GM12878 (cell line): ENCODE results near the gene NRXN3. TPM values are rescaled to one million over a fixed set of nuclear protein-coding genes. Genes with fewer than 3 reads are reported as not detected.

Experiments used
- ATAC-seq: fragments of 200-7000 bp; cut with Tn5 transposase; 3 replicates; pipeline ENCODE4 v1.9.1; 2020; ENCODE audit warnings: mild to moderate bottlenecking, moderate library complexity
- BruUV-seq: library from RNA; stranded (reverse); fragments of 400-500 nt; replicated peaks from 2 replicates; lab custom pipeline; 2021; lab: Mats Ljungman, UMichigan
- CTCF ChIA-PET: fragments of 300-600 bp; sonication (Branson Sonifier 250); formaldehyde crosslinking; extraction: SDS; loops from one replicate; lab custom pipeline; 2021; ENCODE audit warnings: inconsistent platforms; lab: Yijun Ruan, JAX
- POLR2A ChIA-PET: fragments of 350-600 bp; formaldehyde crosslinking; extraction: SDS; loops from one replicate; lab custom pipeline; 2021; ENCODE audit warnings: inconsistent platforms; lab: Charles Lee
- RAD21 ChIA-PET: fragments of 300-600 bp; sonication (Branson Sonifier 250); formaldehyde crosslinking; loops from one replicate; lab custom pipeline; 2023; ENCODE audit warnings: antibody characterized with exemption; ENCODE audit not compliant: unreplicated experiment; lab: Charles Lee
- SMC1A ChIA-PET: fragments of 300-600 bp; sonication (Branson Sonifier 250); formaldehyde crosslinking; loops from one replicate; lab custom pipeline; 2023; ENCODE audit not compliant: unreplicated experiment, uncharacterized antibody; lab: Charles Lee
- DNase-seq: peaks from one replicate; pipeline ENCODE4 v3.0.0-alpha.2; 2011; ENCODE audit warnings: low read depth, low spot score
- FAIRE-seq: peaks from 3 replicates; lab custom pipeline; 2011; peaks lifted over from hg19 to GRCh38; lab: Jason Lieb, UNC
- H2AFZ ChIP-seq: 2 replicates; pipeline ENCODE4 v1.6.0; 2011; ENCODE audit warnings: low read depth, low read length, control low read depth; ENCODE audit not compliant: control insufficient read depth
- H3K27ac ChIP-seq: 2 replicates; pipeline ENCODE4 v1.5.1; 2011; ENCODE audit warnings: control low read depth; ENCODE audit not compliant: control insufficient read depth, insufficient read depth
- H3K27me3 ChIP-seq, 2 experiments: replicated peaks in 1 of 2; 2 replicates each; pipeline versions ENCODE4 v1.6.0 to v1.6.1; 2011; ENCODE audit warnings: low read length in 1 of 2; ENCODE audit not compliant: control insufficient read depth in 2 of 2, insufficient read depth in 2 of 2
- H3K36me3 ChIP-seq, 2 experiments: 2 replicates each; pipeline ENCODE4 v1.5.1; 2011; ENCODE audit warnings: low read length in 1 of 2; ENCODE audit not compliant: control insufficient read depth in 2 of 2, insufficient read depth in 2 of 2
- H3K4me1 ChIP-seq: 2 replicates; pipeline ENCODE4 v1.6.1; 2011; ENCODE audit warnings: mild to moderate bottlenecking, low read length, moderate library complexity, mixed read lengths; ENCODE audit not compliant: control insufficient read depth, insufficient read depth
- H3K4me2 ChIP-seq: 2 replicates; pipeline ENCODE4 v1.6.0; 2011; ENCODE audit warnings: control low read depth; ENCODE audit not compliant: control insufficient read depth, insufficient read depth
- H3K4me3 ChIP-seq: fragments of 200-600 bp; sonication (generic); 2 replicates; pipeline ENCODE4 v1.5.1; 2016
- H3K79me2 ChIP-seq: 2 replicates; pipeline ENCODE4 v1.6.0; 2011; ENCODE audit warnings: low read length; ENCODE audit not compliant: control insufficient read depth, insufficient read depth
- H3K9ac ChIP-seq: 2 replicates; pipeline ENCODE4 v1.8.0; 2011; ENCODE audit warnings: low read length, control low read depth, mixed read lengths; ENCODE audit not compliant: control insufficient read depth, insufficient read depth
- H3K9me3 ChIP-seq: replicated peaks from 3 replicates; pipeline ENCODE4 v1.5.1; 2011; ENCODE audit warnings: mild to moderate bottlenecking, low read length; ENCODE audit not compliant: control insufficient read depth, insufficient read depth
- H4K20me1 ChIP-seq: 2 replicates; pipeline ENCODE4 v1.6.0; 2011; ENCODE audit not compliant: control insufficient read depth, insufficient read depth
- BHLHE40 ChIP-seq, 2 experiments: fragments of 450-650 bp in 1 of 2; IDR thresholded peaks; 2 replicates each; pipeline ENCODE4 v1.6.1; 2011 to 2017; ENCODE audit warnings: low read depth in 2 of 2, borderline replicate concordance in 1 of 2, improper control_type of control experiment in 1 of 2, low read length in 1 of 2, mild to moderate bottlenecking in 1 of 2
- BRCA1 ChIP-seq: IDR thresholded peaks from 2 replicates; pipeline ENCODE4 v1.6.1; 2011; ENCODE audit warnings: low read depth, low read length, improper control_type of control experiment
- CHD1 ChIP-seq: IDR thresholded peaks from 2 replicates; pipeline ENCODE4 v1.6.1; 2012; ENCODE audit warnings: low read depth, low read length, improper control_type of control experiment
- JUND ChIP-seq: IDR thresholded peaks from 2 replicates; pipeline ENCODE4 v1.6.1; 2012; ENCODE audit warnings: low read depth, mild to moderate bottlenecking, low read length, improper control_type of control experiment, moderate library complexity
- MEF2A ChIP-seq: IDR thresholded peaks from 2 replicates; pipeline ENCODE4 v1.6.1; 2011; ENCODE audit warnings: low read depth, mild to moderate bottlenecking, low read length, moderate library complexity; ENCODE audit not compliant: insufficient read depth
- NFXL1 ChIP-seq: fragments of 450-650 bp; IDR thresholded peaks from 2 replicates; pipeline ENCODE4 v1.6.1; 2017; ENCODE audit warnings: antibody characterized with exemption, mild to moderate bottlenecking, borderline replicate concordance
- PAX5 ChIP-seq: IDR thresholded peaks from 2 replicates; pipeline ENCODE4 v1.6.1; 2011; ENCODE audit warnings: low read depth, low read length, borderline replicate concordance
- RFX5 ChIP-seq: IDR thresholded peaks from 2 replicates; pipeline ENCODE4 v1.6.1; 2011; ENCODE audit warnings: low read depth, low read length, improper control_type of control experiment
- SREBF2 ChIP-seq: IDR thresholded peaks from 2 replicates; pipeline ENCODE4 v1.6.1; 2012; ENCODE audit warnings: mild to moderate bottlenecking, low read length
- STAT1 ChIP-seq: fragments of 450-650 bp; conservative IDR thresholded peaks from 2 replicates; pipeline ENCODE4 v1.6.1; 2014; ENCODE audit warnings: antibody characterized with exemption, mild to moderate bottlenecking
- TCF12 ChIP-seq: IDR thresholded peaks from 2 replicates; pipeline ENCODE4 v1.6.1; 2011; ENCODE audit warnings: low read depth, mild to moderate bottlenecking, low read length
- WRNIP1 ChIP-seq: IDR thresholded peaks from 2 replicates; pipeline ENCODE4 v1.6.1; 2011; ENCODE audit warnings: low read depth, low read length, improper control_type of control experiment, borderline replicate concordance
- in situ Hi-C: fragments of 300-500 bp; cut with MboI; formaldehyde crosslinking; loops from 9 replicates; pipeline ENCODE4 v1.14.3; 2018; ENCODE audit warnings: mixed read lengths
- intact Hi-C: fragments of 100-400 bp; cut with micrococcal nuclease; formaldehyde crosslinking; loops from one replicate; pipeline ENCODE4 v1.14.2; 2022; ENCODE audit not compliant: unreplicated experiment
- polyA plus RNA-seq, 11 experiments: library from polyadenylated mRNA; depleted of rRNA in 4 of 11; unstranded in 6 of 11; stranded (reverse) in 5 of 11; fragments of >200 nt; fragmentation: Nextera tagmentation in 4 of 11; fragmentation: Illumina TruSeq in 1 of 11; extraction: Ambion mirVana in 4 of 11; extraction: Trizol in 1 of 11; gene quantifications; 1 replicate in 1 of 11; 2 replicates in 10 of 11; pipeline versions ENCODE4 v1.2.1 to v1.2.3, GENCODE V29; 2011 to 2016; ENCODE audit warnings: inconsistent platforms in 2 of 11, missing spikeins in 2 of 11, low read depth in 1 of 11
- total RNA-seq, 4 experiments: library from RNA; depleted of rRNA in 3 of 4; stranded (reverse); fragments of >200 nt in 3 of 4; fragmentation: Illumina TruSeq in 1 of 4; extraction: Trizol in 1 of 4; gene quantifications; 2 replicates each; pipeline versions ENCODE4 v1.2.1 to v1.2.3, GENCODE V29; 2013 to 2021
- TF ChIP-seq, protein P1 (sequence below): fragments of 450-650 bp; conservative IDR thresholded peaks from 2 replicates; pipeline ENCODE4 v1.6.1; 2017; ENCODE audit warnings: mild to moderate bottlenecking, moderate library complexity
- TF ChIP-seq, protein P2 (sequence below): IDR thresholded peaks from 2 replicates; pipeline ENCODE4 v1.6.1; 2011; ENCODE audit warnings: borderline replicate concordance, low read depth, mild to moderate bottlenecking, moderate library complexity, low read length; ENCODE audit not compliant: insufficient read depth, poor library complexity, severe bottlenecking
- TF ChIP-seq, protein P3 (sequence below): IDR thresholded peaks from 2 replicates; pipeline ENCODE4 v1.6.1; 2012; ENCODE audit warnings: mild to moderate bottlenecking, low read depth, low read length

The NRXN3 gene
- total and polyA plus RNA-seq, 10 of the 15 experiments (the other 5 are each of a cell fraction or from before 2014, with no cell fraction given) = 0.52 to 3.3 (median 1.4) TPM

DNA sequence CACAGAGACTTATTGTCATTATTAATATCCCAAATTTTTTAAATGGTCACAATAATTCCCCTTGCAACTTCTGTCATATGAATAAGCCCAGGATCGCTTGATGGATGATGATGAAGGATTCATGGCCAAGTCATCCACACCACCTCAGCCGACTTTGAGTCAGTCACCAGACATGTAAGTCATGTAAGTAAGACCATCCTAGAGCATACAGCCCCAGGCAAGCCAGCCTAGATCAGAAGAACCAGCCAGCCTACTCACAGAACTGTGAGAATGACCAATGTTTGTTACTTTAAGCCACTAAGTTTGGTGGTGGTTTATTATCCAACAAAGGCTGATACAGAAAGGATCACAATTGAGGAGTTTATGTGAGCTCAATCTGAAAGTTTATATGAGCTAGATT is 341.8 kb downstream of the NRXN3 start (continued):
- TF ChIP-seq TCF12 (no peak), STAT1 (no peak), JUND (no peak), PAX5 (no peak), CHD1 (no peak), WRNIP1 (no peak), MEF2A (no peak), NFXL1 (no peak), RFX5 (no peak), SREBF2 (no peak), BHLHE40 (IDR thresholded peaks at IDR 0.05; ENCODE audit: borderline replicate concordance in 1 of 2, low read depth in 2 of 2, low read length in 1 of 2) (no peak)
- TF ChIP-seq, protein P1, sequence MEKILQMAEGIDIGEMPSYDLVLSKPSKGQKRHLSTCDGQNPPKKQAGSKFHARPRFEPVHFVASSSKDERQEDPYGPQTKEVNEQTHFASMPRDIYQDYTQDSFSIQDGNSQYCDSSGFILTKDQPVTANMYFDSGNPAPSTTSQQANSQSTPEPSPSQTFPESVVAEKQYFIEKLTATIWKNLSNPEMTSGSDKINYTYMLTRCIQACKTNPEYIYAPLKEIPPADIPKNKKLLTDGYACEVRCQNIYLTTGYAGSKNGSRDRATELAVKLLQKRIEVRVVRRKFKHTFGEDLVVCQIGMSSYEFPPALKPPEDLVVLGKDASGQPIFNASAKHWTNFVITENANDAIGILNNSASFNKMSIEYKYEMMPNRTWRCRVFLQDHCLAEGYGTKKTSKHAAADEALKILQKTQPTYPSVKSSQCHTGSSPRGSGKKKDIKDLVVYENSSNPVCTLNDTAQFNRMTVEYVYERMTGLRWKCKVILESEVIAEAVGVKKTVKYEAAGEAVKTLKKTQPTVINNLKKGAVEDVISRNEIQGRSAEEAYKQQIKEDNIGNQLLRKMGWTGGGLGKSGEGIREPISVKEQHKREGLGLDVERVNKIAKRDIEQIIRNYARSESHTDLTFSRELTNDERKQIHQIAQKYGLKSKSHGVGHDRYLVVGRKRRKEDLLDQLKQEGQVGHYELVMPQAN = no peak

DNA sequence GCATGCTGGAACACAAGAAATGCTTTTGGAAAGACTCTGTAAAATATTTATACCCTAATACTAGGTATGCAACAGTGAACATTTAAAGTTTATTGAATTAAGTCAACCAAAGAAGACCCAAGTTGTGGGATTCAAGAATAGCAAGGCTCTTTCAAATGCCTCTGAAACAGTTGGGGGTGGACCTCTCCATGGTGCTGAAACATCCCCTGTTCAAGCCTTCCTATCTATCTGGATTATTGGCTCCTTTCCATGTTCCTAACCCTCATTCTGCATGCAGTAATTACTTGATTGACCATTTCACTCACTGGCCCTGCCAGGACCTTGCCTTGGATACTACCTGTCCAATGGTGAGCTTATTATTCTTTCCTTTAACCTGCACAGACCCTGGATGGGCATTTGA is 349.7 kb downstream of the NRXN3 start:
- no peak overlapping the region for H3K27ac ChIP-seq
- no peaks in the 10 kb centered on the region for H3K9me3 ChIP-seq
- no peak overlapping the region for H3K4me2 ChIP-seq
- no peak overlapping the region for H3K9ac ChIP-seq
- no TSS peak for BruUV-seq
- POLR2A ChIA-PET = no interaction called here
- H3K27me3 ChIP-seq = no peaks in the 10 kb centered on the region
- H3K79me2 ChIP-seq = no peaks in the 10 kb centered on the region
- ATAC-seq = no peak
- in situ Hi-C loops = no loop called here
- CTCF ChIA-PET = no interaction called here
- RAD21 ChIA-PET = no interaction called here
- H3K4me1 ChIP-seq = no peaks in the 10 kb centered on the region
- TF ChIP-seq, protein P2, sequence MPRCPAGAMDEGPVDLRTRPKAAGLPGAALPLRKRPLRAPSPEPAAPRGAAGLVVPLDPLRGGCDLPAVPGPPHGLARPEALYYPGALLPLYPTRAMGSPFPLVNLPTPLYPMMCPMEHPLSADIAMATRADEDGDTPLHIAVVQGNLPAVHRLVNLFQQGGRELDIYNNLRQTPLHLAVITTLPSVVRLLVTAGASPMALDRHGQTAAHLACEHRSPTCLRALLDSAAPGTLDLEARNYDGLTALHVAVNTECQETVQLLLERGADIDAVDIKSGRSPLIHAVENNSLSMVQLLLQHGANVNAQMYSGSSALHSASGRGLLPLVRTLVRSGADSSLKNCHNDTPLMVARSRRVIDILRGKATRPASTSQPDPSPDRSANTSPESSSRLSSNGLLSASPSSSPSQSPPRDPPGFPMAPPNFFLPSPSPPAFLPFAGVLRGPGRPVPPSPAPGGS = no peak
- TF ChIP-seq BRCA1 (no peak), BHLHE40 (IDR thresholded peaks at IDR 0.05; ENCODE audit: borderline replicate concordance in 1 of 2, low read depth in 2 of 2, low read length in 1 of 2) (no peak)
- TF ChIP-seq, protein P3, sequence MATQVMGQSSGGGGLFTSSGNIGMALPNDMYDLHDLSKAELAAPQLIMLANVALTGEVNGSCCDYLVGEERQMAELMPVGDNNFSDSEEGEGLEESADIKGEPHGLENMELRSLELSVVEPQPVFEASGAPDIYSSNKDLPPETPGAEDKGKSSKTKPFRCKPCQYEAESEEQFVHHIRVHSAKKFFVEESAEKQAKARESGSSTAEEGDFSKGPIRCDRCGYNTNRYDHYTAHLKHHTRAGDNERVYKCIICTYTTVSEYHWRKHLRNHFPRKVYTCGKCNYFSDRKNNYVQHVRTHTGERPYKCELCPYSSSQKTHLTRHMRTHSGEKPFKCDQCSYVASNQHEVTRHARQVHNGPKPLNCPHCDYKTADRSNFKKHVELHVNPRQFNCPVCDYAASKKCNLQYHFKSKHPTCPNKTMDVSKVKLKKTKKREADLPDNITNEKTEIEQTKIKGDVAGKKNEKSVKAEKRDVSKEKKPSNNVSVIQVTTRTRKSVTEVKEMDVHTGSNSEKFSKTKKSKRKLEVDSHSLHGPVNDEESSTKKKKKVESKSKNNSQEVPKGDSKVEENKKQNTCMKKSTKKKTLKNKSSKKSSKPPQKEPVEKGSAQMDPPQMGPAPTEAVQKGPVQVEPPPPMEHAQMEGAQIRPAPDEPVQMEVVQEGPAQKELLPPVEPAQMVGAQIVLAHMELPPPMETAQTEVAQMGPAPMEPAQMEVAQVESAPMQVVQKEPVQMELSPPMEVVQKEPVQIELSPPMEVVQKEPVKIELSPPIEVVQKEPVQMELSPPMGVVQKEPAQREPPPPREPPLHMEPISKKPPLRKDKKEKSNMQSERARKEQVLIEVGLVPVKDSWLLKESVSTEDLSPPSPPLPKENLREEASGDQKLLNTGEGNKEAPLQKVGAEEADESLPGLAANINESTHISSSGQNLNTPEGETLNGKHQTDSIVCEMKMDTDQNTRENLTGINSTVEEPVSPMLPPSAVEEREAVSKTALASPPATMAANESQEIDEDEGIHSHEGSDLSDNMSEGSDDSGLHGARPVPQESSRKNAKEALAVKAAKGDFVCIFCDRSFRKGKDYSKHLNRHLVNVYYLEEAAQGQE = peak; percentile 95
- peak; percentile 78 for FAIRE-seq
- SMC1A ChIA-PET = no interaction called here
- intact Hi-C loops = no loop called here
- DNase-seq = no peak
- H2AFZ ChIP-seq = no peak overlapping the region
- no peaks in the 10 kb centered on the region for H4K20me1 ChIP-seq
- no peaks in the 10 kb centered on the region for H3K36me3 ChIP-seq
- H3K4me3 ChIP-seq = no peak overlapping the region
